H1 (cell line): ENCODE results near the gene IRAK4.

Source experiments
- EP300 ChIP-seq, 2 experiments: IDR thresholded peaks; 1 replicate in 1 of 2; 2 replicates in 1 of 2; pipeline ENCODE4 v1.6.1; 2011 to 2012; ENCODE audit warnings: low read depth in 2 of 2, low read length in 2 of 2, mild to moderate bottlenecking in 2 of 2, borderline replicate concordance in 1 of 2, inconsistent platforms in 1 of 2, moderate library complexity in 1 of 2
- EZH2 ChIP-seq: fragments of 200-600 bp; sonication (generic); IDR thresholded peaks from 2 replicates; pipeline ENCODE4 v1.7.1; 2012; ENCODE audit warnings: low read depth, mild to moderate bottlenecking, moderate library complexity, low read length, inconsistent platforms; ENCODE audit not compliant: severe bottlenecking
- FOSL1 ChIP-seq: IDR thresholded peaks from 2 replicates; pipeline ENCODE4 v1.6.1; 2011; ENCODE audit warnings: mild to moderate bottlenecking, low read depth, low read length, moderate library complexity; ENCODE audit not compliant: insufficient read depth
- POLR2A ChIP-seq, 2 experiments: IDR thresholded peaks; 1 replicate in 1 of 2; 2 replicates in 1 of 2; pipeline ENCODE4 v1.6.1; 2011; ENCODE audit warnings: low read depth in 2 of 2, low read length in 2 of 2, mild to moderate bottlenecking in 2 of 2; ENCODE audit errors: control extremely low read depth in 1 of 2
- SIN3A ChIP-seq, 2 experiments: IDR thresholded peaks in 1 of 2; conservative IDR thresholded peaks in 1 of 2; 2 replicates each; pipeline ENCODE4 v1.6.1; 2011 to 2012; ENCODE audit warnings: low read length in 2 of 2, improper control_type of control experiment in 1 of 2, low read depth in 1 of 2, mild to moderate bottlenecking in 1 of 2
- TAF1 ChIP-seq: IDR thresholded peaks from 2 replicates; pipeline ENCODE4 v1.6.1; 2011; ENCODE audit warnings: mild to moderate bottlenecking, low read depth, low read length
- TF ChIP-seq, protein P1 (sequence below), 3 experiments: IDR thresholded peaks; 1 replicate in 2 of 3; 2 replicates in 1 of 3; pipeline versions ENCODE4 v1.5.1 to v1.6.1; 2011; ENCODE audit warnings: low read length in 3 of 3, mild to moderate bottlenecking in 3 of 3, inconsistent platforms in 2 of 3, low read depth in 1 of 3, moderate library complexity in 1 of 3; ENCODE audit not compliant: insufficient read depth in 1 of 3; ENCODE audit errors: control extremely low read depth in 1 of 3

DNA sequence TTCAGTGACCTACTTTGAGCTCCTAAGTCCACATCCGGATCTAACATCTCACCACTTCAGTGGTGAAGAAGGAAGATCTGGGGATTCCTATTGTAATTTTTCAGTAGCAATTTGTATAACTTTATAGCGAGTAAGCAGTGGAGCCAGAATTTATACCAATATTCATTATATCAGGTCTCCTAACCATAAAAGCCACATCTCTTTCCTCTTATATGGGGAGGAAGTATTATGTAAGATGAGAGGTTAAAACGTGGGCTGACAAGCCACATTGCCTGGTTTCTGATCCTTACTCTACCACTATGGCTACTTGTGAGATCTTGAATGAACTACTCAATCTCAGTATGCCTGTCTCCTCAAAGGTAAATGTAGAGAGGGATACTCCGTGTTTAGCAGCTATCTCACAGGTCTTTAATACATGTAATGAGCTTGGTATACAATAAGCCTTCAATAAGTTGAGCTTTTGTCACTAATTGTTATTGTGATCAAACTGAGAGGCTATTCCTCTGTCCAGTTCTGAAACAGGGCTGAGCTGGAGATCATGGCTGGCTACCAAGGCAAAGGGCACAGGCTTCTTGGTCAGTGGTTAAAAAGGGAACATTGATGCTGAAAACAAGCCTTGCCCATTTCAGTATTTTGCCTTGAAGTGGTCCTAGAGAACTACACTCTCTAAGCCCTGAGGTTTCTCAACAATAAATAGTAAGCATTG lies 73.9 kb downstream of the IRAK4 start:
- no peak for TF ChIP-seq EZH2
- no peak for TF ChIP-seq FOSL1
- TF ChIP-seq, protein P1, sequence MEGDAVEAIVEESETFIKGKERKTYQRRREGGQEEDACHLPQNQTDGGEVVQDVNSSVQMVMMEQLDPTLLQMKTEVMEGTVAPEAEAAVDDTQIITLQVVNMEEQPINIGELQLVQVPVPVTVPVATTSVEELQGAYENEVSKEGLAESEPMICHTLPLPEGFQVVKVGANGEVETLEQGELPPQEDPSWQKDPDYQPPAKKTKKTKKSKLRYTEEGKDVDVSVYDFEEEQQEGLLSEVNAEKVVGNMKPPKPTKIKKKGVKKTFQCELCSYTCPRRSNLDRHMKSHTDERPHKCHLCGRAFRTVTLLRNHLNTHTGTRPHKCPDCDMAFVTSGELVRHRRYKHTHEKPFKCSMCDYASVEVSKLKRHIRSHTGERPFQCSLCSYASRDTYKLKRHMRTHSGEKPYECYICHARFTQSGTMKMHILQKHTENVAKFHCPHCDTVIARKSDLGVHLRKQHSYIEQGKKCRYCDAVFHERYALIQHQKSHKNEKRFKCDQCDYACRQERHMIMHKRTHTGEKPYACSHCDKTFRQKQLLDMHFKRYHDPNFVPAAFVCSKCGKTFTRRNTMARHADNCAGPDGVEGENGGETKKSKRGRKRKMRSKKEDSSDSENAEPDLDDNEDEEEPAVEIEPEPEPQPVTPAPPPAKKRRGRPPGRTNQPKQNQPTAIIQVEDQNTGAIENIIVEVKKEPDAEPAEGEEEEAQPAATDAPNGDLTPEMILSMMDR (IDR thresholded peaks at IDR 0.05; ENCODE audit: control extremely low read depth in 1 of 3, insufficient read depth in 1 of 3, low read depth in 1 of 3, low read length in 3 of 3): no peak
- TF ChIP-seq TAF1: no peak
- TF ChIP-seq POLR2A (IDR thresholded peaks at IDR 0.05; ENCODE audit: control extremely low read depth in 1 of 2, low read depth in 2 of 2, low read length in 2 of 2): no peak
- TF ChIP-seq SIN3A (conservative IDR thresholded peaks at IDR 0.05 in 1 of 2, IDR thresholded peaks at IDR 0.05 in 1 of 2; ENCODE audit: low read depth in 1 of 2, low read length in 2 of 2): no peak
- no peak for TF ChIP-seq EP300 (IDR thresholded peaks at IDR 0.05; ENCODE audit: borderline replicate concordance in 1 of 2, low read depth in 2 of 2, low read length in 2 of 2)
